COLO668 (cell line): ENCODE measurements around the gene DIRAS2.
"Not testable (repeated sequence)": the region's sequence is repeated elsewhere in the genome, so short reads cannot be mapped to it uniquely, and the experiment has no call there.

Source experiments
- DNase-seq: peaks from one replicate; lab custom pipeline; 2025; ENCODE audit not compliant: unreplicated experiment; lab: John Stamatoyannopoulos, UW

Gene DIRAS2

DNA sequence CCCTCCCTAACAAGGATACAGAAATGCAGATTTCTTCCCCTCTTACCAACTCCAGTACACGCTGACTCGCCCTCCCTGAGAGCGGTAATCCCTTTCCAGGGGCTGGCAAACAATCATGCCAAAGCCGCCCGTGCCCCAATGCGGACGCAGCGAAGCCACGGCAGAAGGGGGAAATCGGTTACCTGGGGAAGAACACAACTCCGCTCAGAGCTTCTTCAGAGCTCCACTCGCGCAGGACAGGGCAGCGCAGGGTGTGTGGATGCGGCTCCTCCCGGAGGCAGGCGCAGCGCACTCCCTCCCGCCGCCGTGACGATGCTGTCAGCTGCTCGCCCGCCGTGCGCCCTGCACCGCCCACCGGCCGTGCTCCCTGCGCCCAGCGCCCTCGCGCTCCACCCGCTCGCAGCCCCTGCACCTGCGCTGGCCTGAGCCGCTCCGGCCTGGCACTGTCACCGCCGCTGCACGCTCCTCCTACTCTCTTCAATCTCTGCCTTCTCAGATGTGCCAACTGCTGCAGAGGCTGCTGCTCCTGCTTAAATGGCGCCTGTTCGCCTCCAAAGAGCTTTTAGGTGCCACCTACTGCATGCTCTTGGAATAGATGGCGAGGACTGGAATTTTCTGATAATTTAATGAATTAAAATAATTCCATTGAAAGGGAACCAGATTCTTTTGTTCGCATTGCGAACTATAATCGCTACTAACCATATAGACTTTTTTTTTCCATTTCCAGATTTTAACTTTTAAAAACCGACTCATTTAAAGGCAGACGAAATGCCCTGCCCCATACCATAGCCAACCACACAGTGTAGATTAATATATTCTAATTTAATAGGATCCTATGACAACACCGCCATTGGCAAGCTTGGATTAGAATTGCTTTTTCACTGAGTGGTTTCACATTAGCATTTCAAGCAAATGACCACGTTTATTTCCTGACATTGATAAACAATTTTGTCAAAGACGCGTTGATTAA is at the start of gene DIRAS2:
DIRAS2 (minus strand) TSS at position 255 of the 970 bp plus-strand sequence. CDS start 28,997 bp downstream, outside the sequence.
- DNase-seq: peak; percentile 93

DNA sequence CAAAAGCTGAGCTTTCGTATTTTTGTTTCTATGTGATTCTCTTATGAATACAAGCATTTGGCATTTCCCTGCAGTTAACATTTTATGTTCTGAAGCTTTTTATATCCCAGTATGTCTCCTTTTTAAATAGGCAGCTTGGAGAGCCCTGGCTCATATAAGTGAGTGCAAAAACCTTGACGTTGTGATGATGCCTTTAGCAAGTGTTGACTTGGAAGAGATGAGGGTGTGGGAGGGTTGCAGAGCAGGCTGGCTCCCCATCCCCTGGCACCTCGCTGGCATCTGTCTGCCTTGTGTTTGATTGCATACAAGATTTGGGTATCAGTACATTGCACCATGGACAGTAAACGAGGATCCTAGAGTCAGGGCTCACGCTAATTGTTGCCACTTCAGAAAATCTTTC is 42.1 kb upstream of the DIRAS2 start:
- DNase-seq: no peak

DNA sequence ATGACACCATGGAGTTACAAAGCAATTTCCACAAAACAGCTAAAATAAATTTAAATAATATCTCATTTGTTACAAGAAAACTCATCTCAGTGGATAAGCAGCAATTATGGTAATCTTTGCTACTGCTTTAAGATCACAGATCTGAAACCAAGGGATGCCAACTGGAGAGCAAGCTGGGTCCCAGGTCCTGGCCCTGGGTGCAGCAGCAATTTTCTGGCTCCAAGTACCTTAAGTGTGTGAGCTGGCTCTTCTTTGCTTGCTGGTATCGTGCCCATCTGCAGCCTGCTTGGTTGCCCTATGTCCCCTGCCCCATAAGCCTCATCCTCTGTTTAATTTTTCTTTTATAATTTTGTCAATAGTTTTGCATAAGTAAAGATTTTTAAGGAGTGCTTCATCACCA is 41.5 kb upstream of the DIRAS2 start:
- no peak for DNase-seq

DNA sequence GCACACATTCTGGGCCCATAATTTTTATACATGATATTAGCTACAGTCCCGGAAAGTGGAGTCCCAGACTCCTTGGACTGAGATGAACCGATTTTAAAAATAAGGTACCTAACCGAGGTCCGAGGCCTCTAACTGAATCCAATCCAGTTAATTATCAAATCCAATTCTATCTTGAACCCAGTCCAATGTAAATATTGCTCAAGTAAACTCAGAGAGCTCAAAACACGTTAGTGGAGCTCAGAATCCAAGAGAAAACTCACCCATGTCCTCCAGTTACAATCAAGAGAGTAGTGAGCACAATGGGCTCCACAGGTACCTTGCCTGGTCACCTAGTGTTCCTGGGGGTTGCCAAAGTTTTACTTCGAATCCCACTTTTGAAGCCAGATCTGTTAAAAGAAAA is 37.9 kb upstream of the DIRAS2 start:
- DNase-seq: no peak

DNA sequence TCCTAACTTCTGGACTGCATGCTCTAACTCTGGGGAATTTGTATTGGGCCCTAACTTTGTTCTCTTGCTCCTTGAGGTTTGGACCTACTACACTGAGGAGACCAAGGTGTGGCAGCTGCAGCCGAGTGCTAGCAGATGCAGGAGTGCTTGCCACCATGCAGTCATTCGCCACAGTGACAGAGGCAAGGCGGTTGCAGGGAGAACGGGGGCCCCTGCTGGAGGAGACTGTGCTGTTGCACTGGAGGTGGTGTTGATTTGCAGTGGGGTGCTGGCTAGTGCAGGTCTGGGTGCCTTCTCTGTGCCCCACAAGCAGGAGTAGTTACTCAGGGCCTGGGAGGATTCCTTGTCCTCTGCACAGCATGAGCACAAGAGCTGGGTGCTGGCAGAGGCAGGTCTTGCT is 22.4 kb upstream of the DIRAS2 start:
- no peak for DNase-seq

GRCh38 chr9:90659650-90660364 is 17.2 kb upstream of the DIRAS2 start:
- DNase-seq: no peak

- no peak for DNase-seq
These were observed 16.2 kb upstream of the DIRAS2 start for GRCh38 chr9:90658783-90659182.

- no peak for DNase-seq
These were observed 15.6 kb upstream of the DIRAS2 start for GRCh38 chr9:90658181-90658580.

GRCh38 chr9:90656876-90657275 is 14.3 kb upstream of the DIRAS2 start:
- DNase-seq: not testable (repeated sequence)

DNA sequence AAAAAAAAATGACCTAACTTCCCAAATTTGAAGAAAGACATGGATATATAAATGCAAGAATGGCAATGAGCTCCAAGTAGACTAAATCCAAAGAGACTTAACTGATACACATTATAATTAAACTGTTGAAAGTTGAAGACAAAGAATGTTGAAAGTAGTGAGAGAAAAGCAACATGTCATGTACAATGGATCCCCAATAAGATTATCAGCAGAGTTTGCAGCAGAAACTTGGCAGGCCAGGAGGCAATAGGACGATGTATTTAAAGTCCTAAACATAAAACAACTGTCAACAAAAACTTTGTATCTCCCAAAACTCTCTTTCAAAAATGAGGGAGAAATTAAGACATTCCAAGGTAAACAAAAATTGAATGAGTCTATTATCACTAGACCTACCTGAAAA is 8.6 kb upstream of the DIRAS2 start:
- no peak for DNase-seq

GRCh38 chr9:90647843-90648242 is 5.2 kb upstream of the DIRAS2 start:
- DNase-seq: no peak

- DNase-seq: peak; percentile 43
These were observed 3.1 kb upstream of the DIRAS2 start for GRCh38 chr9:90645721-90646120.

DNA sequence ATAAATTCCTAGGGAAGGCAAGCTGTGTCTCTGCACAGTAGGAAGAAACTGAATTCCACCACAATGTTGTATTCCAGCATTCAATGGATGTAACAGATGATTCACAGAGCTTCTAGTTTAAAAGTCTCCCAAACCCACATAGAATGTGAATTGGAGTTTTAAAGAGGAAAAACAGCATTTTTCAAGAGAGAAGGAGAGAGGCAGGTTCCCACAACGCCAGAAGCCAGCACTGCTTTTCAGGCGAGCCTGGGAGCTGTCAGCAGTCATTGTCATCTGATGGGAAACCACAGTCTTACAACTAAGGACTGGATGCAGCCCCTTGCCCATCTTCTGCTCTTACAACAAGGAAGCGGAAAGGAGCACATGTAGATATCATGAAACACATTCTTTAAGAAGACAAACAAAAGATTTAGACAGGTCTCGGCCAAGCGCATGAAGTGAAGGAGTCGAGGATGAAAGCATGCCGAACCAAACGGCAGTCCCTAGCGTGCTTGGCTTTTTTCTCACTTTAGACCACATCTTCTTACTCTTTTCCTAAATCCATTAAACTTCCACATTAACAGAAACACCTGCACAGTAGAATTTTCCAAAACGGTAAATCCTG is 638 bp downstream of the DIRAS2 start:
- DNase-seq: no peak

DNA sequence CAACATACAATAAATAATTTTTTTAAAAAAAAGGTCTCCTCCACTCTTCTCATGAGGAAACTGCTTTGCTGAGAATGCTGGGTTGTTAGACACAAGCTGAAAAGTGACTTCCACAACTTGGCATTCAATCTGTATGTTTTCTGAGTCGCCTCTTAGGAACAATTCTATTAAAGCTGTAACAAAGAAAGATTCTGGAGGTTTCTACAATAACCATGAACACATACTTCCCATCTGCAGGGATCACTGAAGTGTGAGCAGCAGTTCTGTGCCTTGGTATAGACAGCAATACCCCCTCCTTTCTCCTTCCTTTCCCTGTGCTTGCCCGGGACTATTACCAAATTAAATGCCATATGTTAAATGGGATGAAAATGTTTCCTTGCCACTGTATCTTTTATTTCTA is 1.5 kb downstream of the DIRAS2 start:
- no peak for DNase-seq

DNA sequence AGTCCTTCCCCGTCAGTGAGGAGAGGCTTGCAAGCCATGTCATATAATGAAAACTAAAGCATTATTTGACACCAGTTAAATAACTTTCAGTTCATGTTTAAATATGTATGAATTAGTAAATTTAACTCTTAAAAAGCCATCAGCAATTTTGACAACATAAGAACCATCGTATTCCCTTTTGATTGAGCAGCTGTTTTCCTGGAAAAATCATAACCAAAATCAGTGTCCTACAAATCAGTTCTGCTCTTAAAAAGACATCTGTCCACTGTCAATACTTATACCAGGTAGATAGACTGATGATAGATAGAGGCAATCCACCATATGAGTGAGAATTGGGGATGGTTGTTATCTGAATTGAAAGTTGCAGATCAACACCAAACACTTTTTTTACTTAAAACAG is 2.3 kb downstream of the DIRAS2 start:
- no peak for DNase-seq

DNA sequence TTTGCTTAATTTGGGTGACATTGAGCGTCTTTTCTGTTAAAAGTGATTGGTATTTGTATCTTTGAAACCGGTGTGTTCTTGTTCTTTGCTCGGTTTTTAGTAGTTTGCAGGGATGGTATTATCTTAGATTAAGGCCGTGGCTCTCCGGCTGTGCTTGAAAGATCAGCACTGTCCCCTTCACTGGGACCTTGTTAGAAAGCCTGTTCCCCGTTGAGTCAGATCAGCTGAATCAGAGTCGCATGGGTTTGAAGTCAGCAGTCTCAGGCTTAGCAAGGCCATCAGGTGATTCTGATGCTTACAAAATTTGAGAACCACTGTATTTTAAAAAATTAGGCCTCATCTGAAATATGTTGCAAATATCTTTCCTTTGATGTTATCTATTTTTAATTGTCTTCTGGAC is 5.0 kb downstream of the DIRAS2 start:
- no peak for DNase-seq

- DNase-seq: no peak
These were observed 9.9 kb downstream of the DIRAS2 start for GRCh38 chr9:90632647-90633207.

DNA sequence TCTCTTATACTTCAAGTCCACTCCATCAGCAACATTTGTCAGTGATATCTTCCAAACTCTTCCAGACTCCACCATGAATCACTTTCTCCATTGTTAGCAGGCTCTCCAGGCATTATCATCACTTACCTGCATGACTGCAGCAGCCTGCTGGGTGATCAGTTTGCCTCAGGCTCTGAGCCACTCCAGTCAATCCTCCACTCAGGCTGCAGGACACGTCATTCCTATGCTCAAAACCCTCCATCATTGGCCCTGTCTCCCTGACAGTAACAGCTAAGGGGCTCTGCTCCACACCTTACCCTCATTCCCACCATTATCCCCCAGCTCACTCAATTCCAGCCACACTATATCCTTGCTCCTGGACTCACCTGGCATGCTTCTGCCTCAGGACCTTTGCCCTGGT is 10.7 kb downstream of the DIRAS2 start:
- DNase-seq: no peak

DNA sequence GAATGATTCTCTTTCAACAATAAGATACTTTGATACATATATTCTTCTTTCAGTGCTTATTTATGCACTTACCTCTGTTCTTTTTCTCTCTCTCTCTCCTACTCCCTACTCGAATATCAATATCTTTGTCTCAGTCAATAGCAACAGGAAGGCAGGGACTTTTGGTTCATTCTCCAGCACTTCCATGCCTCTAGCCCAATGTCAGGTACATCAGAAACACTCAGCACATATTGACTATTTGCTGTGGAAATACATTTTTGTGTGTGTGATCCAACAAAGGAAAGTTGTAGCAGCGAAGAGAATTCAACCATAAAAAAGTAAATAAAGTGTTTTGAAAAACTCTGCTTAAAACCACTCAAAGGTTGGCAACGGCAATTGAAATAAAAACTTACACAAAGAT is 12.6 kb downstream of the DIRAS2 start:
- no peak for DNase-seq

DNA sequence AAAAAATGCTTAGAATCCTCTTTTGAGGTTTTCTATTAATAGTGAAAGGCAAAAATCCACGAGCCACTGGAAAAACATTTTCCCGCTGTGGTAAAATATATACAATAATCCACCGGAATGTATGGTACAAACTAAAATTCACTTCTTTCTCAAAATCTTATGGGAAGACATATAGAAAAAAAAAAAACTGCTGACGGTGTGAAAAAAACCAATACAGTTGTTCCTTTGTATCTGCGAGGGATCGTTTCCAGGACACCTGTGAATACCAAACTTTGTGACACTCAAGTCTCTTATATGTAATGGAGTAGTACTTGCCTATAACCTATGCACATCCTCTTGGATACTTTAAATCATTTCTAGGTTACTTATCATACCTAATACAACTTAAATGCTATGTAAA is 13.3 kb downstream of the DIRAS2 start:
- DNase-seq: no peak

DNA sequence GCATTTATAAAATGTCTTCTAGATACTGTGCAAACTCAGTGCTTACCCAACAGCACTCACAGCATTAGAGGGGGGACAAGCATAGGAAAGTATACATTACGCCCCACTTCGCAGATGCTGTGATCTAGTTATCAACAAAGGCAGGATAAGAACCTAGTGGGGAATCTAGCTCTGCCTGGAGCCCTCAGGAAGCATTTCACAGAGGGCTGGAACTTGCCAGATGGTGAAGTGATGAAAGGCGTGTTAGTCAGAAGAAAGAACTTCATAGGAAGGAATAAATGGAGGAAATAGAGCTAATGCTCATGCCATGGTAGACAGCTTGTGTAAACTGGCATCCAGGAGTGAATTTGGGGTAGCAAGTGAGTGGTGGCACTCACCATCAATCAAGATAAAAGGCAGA is 25.8 kb downstream of the DIRAS2 start:
- DNase-seq: no peak
